ENCODE measurements around the gene SEC24B.
"Not testable (repeated sequence)": the region's sequence is repeated elsewhere in the genome, so short reads cannot be mapped to it uniquely, and the experiment has no call there.

The SEC24B gene

DNA sequence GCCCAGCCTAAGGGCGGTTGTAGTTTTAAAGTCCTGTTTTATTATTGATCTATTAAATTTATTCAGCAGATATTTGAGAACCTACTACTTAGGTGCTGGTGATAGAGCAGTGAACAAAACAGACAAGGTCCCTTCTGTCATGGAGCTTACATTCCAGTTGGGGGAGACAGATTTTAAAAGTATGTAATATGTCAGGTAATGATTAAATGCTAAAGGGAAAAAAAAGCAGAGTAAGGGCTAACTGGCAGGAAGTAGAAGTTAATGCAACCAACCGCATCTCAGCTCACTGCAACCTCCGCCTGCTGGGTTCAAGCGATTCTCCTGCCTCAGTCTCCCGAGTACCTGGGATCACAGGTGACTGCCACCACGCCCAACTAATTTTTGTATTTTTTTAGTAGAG, 118.6 kb downstream of the SEC24B start:
- TF ChIP-seq, protein P1, sequence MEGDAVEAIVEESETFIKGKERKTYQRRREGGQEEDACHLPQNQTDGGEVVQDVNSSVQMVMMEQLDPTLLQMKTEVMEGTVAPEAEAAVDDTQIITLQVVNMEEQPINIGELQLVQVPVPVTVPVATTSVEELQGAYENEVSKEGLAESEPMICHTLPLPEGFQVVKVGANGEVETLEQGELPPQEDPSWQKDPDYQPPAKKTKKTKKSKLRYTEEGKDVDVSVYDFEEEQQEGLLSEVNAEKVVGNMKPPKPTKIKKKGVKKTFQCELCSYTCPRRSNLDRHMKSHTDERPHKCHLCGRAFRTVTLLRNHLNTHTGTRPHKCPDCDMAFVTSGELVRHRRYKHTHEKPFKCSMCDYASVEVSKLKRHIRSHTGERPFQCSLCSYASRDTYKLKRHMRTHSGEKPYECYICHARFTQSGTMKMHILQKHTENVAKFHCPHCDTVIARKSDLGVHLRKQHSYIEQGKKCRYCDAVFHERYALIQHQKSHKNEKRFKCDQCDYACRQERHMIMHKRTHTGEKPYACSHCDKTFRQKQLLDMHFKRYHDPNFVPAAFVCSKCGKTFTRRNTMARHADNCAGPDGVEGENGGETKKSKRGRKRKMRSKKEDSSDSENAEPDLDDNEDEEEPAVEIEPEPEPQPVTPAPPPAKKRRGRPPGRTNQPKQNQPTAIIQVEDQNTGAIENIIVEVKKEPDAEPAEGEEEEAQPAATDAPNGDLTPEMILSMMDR (IDR thresholded peaks at IDR 0.05; ENCODE audit: low read depth, low read length), result no peak
- TF ChIP-seq MYC (IDR thresholded peaks at IDR 0.05; ENCODE audit: low read depth, low read length) (no peak), POLR2A (IDR thresholded peaks at IDR 0.05; ENCODE audit: extremely low read depth, insufficient read length) (no peak)
- TF ChIP-seq, protein P2, sequence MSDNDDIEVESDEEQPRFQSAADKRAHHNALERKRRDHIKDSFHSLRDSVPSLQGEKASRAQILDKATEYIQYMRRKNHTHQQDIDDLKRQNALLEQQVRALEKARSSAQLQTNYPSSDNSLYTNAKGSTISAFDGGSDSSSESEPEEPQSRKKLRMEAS (IDR thresholded peaks at IDR 0.05; ENCODE audit: low read depth, low read length), result no peak
- DNase-seq (ENCODE audit: low read depth), result no peak
- H3K4me3 ChIP-seq (ENCODE audit: low read depth, low read length), result no peak overlapping the region

DNA sequence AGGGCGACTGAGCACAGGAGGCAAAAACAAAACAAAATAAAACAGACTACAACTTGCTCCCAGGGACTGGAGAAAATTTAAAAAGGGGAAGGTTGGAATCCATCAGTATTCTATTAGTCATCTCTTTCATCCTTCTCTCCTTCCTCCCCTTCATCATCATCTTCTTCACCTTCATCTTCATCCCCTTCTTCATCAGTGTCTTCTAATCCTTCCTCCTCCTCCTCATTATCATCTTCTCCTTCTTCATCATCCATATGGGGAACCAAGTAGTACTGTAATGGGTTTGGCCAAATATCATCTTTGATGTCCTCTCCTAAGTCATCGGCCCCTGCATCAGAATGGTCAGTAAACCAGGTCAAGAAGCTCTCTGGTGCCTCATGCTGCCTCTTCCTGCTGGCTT, 119.5 kb downstream of the SEC24B start:
- DNase-seq (ENCODE audit: low read depth), result no peak
- no peak overlapping the region for H3K4me3 ChIP-seq (ENCODE audit: low read depth, low read length)
- TF ChIP-seq MYC (IDR thresholded peaks at IDR 0.05; ENCODE audit: low read depth, low read length) (no peak), POLR2A (IDR thresholded peaks at IDR 0.05; ENCODE audit: extremely low read depth, insufficient read length) (no peak)
- TF ChIP-seq, protein P2 (IDR thresholded peaks at IDR 0.05; ENCODE audit: low read depth, low read length), result no peak
- TF ChIP-seq, protein P1 (IDR thresholded peaks at IDR 0.05; ENCODE audit: low read depth, low read length), result no peak

DNA sequence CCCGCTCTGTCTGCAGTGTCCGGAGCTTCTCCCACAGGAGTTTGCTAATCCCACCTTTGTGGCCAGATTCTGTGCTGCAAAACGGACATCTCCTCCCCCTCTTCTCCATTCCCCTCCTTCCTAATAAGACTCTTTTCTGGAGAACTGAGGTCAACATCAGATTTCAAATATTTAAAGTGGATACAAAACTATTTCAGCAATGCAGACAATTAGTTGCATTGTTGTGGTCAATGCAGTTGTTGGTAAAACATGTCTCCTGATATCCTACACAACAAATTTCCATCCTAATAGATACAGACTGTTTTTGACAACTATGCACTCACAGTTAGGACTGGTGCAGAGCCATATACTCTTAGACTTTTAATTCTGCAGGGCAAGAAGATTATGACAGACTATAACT, 121.4 kb downstream of the SEC24B start:
- DNase-seq (ENCODE audit: low read depth), result no peak
- TF ChIP-seq POLR2A (IDR thresholded peaks at IDR 0.05; ENCODE audit: extremely low read depth, insufficient read length) (no peak), MYC (IDR thresholded peaks at IDR 0.05; ENCODE audit: low read depth, low read length) (no peak)
- TF ChIP-seq, protein P1 (IDR thresholded peaks at IDR 0.05; ENCODE audit: low read depth, low read length), result no peak
- TF ChIP-seq, protein P2 (IDR thresholded peaks at IDR 0.05; ENCODE audit: low read depth, low read length), result no peak
- no peak overlapping the region for H3K4me3 ChIP-seq (ENCODE audit: low read depth, low read length)

DNA sequence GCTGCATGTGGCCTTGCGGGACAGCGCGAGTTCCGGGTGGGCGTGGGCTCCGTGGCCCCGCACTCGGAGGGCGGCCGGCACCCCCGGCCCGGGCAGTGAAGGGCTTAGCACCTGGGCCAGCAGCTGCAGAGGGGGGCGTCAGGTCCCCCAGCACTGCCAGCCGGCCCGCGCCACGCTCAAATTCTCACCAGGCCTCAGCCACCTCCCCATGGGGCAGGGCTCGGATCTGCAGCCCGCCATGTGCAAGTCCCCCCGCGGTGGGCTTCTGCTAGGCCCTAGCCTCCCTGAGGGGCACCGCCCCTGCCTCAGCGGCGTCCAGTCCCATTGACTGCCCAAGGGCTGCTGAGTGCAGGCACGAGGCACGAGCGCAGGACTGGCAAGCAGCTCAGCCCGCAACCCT, 123.8 kb downstream of the SEC24B start:
- H3K4me3 ChIP-seq (ENCODE audit: low read depth, low read length), result no peak overlapping the region
- no peak for DNase-seq (ENCODE audit: low read depth)
- TF ChIP-seq MYC (IDR thresholded peaks at IDR 0.05; ENCODE audit: low read depth, low read length), result no peak
- TF ChIP-seq, protein P2 (IDR thresholded peaks at IDR 0.05; ENCODE audit: low read depth, low read length), result no peak

DNA sequence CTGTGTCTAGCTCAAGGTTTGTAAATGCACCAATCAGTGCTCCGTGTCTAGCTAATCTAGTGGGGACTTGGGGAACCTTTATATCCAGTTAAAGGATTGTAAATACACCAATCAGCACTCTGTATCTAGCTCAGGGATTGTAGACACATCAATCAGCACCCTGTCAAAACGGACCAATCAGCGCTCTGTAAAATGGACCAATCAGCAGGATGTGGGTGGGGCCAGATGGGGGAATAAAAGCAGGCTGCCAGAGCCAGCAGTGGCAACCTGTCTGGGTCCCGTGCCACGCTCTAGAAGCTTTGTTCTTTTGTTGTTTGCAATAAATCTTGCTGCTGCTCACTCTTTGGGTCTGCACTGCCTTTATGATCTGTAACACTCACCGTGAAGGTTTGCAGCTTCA, 124.5 kb downstream of the SEC24B start:
- not testable (repeated sequence) for DNase-seq (ENCODE audit: low read depth); H3K4me3 ChIP-seq (ENCODE audit: low read depth, low read length)

DNA sequence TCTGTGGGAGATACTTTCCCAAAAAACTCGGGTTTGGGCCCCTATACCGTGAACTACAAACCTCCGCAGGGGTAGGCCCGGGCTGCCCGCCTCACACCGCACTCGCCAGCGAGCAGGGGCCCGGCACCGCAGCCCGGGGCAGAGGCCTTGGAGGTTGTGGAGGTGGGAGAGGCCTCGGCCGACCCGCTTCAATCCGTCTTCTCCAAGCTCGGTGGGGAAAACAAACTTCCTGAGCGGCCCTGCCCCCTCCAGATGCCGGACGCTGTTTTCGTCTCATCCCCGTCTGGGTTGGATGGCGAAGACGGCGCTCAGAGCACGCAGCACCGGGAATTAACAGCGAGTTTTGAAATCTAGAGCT, 126.0 kb downstream of the SEC24B start:
- no peak for DNase-seq (ENCODE audit: low read depth)
- H3K4me3 ChIP-seq (ENCODE audit: low read depth, low read length), result no peak overlapping the region
- no peak for TF ChIP-seq MYC (IDR thresholded peaks at IDR 0.05; ENCODE audit: low read depth, low read length)
- no peak for TF ChIP-seq POLR2A (IDR thresholded peaks at IDR 0.05; ENCODE audit: extremely low read depth, insufficient read length)
- TF ChIP-seq, protein P2 (IDR thresholded peaks at IDR 0.05; ENCODE audit: low read depth, low read length), result no peak
- TF ChIP-seq, protein P1 (IDR thresholded peaks at IDR 0.05; ENCODE audit: low read depth, low read length), result no peak

DNA sequence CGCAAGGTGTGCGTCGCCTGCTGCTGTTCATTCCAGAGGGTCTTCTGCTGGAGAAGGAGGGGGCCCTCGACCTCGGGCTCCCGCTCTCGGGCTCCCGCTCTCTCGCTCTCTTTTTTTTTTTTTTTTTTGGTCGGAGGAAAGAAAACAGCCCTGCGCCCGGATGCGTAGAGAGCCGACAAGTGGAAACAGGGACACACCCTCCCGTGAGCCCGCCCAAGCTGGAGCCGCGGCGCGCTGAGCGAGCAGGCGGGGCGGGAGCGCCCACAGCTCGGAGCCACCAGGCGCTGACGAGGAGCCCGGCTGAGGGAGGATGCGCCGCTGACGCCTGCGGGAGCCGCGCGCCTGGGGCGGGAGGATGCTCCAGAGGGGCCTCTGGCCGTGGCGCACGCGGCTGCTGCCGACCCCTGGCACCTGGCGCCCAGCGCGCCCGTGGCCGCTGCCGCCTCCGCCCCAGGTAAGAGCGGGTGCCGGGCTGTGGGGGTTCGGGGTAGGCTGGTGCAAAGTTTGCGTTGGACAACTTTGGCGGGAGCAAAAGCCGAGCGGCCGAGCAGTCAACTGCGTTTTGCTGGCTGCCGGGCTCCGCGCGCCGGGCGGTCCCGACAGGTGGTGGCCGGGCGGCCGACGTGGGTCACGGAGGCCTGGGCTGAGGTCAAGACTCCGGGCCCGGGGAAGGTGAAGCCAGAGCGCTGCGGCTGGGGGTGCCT, 126.5 kb downstream of the SEC24B start, which contains the start of gene MCUB:
Gene MCUB, plus strand, starts transcription at position 264 of the 704 bp plus-strand sequence. Its CDS starts 92 bp downstream, at position 356.
- H3K4me3 ChIP-seq (ENCODE audit: low read depth, low read length), result peak within 1 kb of the TSS; percentile 53
- DNase-seq (ENCODE audit: low read depth), result peak; percentile 74
- TF ChIP-seq, protein P2 (IDR thresholded peaks at IDR 0.05; ENCODE audit: low read depth, low read length), result no peak
- TF ChIP-seq POLR2A (IDR thresholded peaks at IDR 0.05; ENCODE audit: extremely low read depth, insufficient read length) (no peak), MYC (IDR thresholded peaks at IDR 0.05; ENCODE audit: low read depth, low read length) (no peak)
- TF ChIP-seq, protein P1 (IDR thresholded peaks at IDR 0.05; ENCODE audit: low read depth, low read length), result no peak

Data from NB4 (cell line).